Vagina (tissue), 2 donors: ENCODE data around the gene ZCCHC8.

Experiments
- CTCF ChIP-seq, 3 experiments: fragments of 450-650 bp in 2 of 3; fragments of 200-600 bp in 1 of 3; sonication (generic) in 1 of 3; IDR thresholded peaks; one replicate each; pipeline ENCODE4 v1.5.1; 2017 to 2019; ENCODE audit warnings: antibody characterized with exemption in 3 of 3, mild to moderate bottlenecking in 2 of 3, moderate library complexity in 2 of 3
- POLR2A ChIP-seq, 2 donors: fragments of 450-650 bp; IDR thresholded peaks; one replicate each; pipeline ENCODE4 v1.6.1; 2017; ENCODE audit warnings: antibody characterized with exemption in 2 of 2, mild to moderate bottlenecking in 2 of 2, moderate library complexity in 2 of 2
- POLR2AphosphoS5 ChIP-seq, 2 donors: sonication (generic); formaldehyde crosslinking; IDR thresholded peaks; one replicate each; pipeline ENCODE4 v1.9.0; 2017; ENCODE audit warnings: antibody characterized with exemption in 2 of 2, mild to moderate bottlenecking in 2 of 2, low read depth in 1 of 2; ENCODE audit not compliant: insufficient read depth in 1 of 2

DNA sequence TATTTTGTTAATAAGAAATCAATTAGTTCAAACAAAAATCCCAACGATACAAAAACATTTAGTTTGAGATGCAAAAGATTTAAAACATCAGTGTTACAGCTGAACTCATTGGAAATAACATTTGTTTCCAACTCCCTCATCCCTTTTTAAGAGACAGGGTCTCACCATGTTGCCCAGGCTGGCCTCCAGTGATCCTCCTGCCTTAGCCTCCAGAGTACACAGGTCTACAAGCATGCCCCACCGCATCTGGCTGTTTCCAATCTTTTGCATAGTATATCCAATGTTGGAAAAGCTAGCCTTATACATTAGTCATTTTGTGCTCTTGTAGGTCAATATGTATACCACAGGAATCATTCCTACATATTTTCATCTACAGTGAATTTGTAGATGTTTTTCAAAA, 14.5 kb upstream of the ZCCHC8 start:
- TF ChIP-seq POLR2AphosphoS5 (IDR thresholded peaks at IDR 0.05; ENCODE audit: insufficient read depth in 1 of 2, low read depth in 1 of 2) = no peak
- TF ChIP-seq CTCF (IDR thresholded peaks at IDR 0.05) = no peak
- TF ChIP-seq POLR2A (IDR thresholded peaks at IDR 0.05) = no peak
